ENCODE measurements around the gene C1orf141.

Gene C1orf141

GRCh38 chr1:67118646-67119045 is 16.1 kb downstream of the C1orf141 start:
- no peak for TF ChIP-seq CTCF (IDR thresholded peaks at IDR 0.05; ENCODE audit: insufficient read depth, missing control alignments)
- DNase-seq (ENCODE audit: insufficient read length, low spot score) (no peak), FAIRE-seq (no peak)

GRCh38 chr1:67118191-67118590 is 16.6 kb downstream of the C1orf141 start:
- no peak for FAIRE-seq
- DNase-seq (ENCODE audit: insufficient read length, low spot score) = no peak

GRCh38 chr1:67114162-67114561 is 20.6 kb downstream of the C1orf141 start:
- no peak for TF ChIP-seq CTCF (IDR thresholded peaks at IDR 0.05; ENCODE audit: insufficient read depth, missing control alignments)
- FAIRE-seq = no peak

More at GRCh38 chr1:67118191-67118590, 16.6 kb downstream of the C1orf141 start:
- no peak for TF ChIP-seq CTCF (IDR thresholded peaks at IDR 0.05; ENCODE audit: insufficient read depth, missing control alignments)

GRCh38 chr1:67110352-67110751 is 24.4 kb downstream of the C1orf141 start:
- no peak for TF ChIP-seq CTCF (IDR thresholded peaks at IDR 0.05; ENCODE audit: insufficient read depth, missing control alignments)
- FAIRE-seq (no peak), DNase-seq (ENCODE audit: insufficient read length, low spot score) (no peak)

More at GRCh38 chr1:67114162-67114561, 20.6 kb downstream of the C1orf141 start:
- DNase-seq (ENCODE audit: insufficient read length, low spot score) = no peak

GRCh38 chr1:67105508-67105907 is 29.3 kb downstream of the C1orf141 start:
- no peak for FAIRE-seq
- TF ChIP-seq CTCF (IDR thresholded peaks at IDR 0.05; ENCODE audit: insufficient read depth, missing control alignments) = no peak
- DNase-seq (ENCODE audit: insufficient read length, low spot score) = no peak

GRCh38 chr1:67103548-67103947 is 31.2 kb downstream of the C1orf141 start:
- TF ChIP-seq CTCF (IDR thresholded peaks at IDR 0.05; ENCODE audit: insufficient read depth, missing control alignments) = no peak
- FAIRE-seq = no peak

GRCh38 chr1:67100833-67101232 is 33.9 kb downstream of the C1orf141 start:
- FAIRE-seq (no peak), DNase-seq (ENCODE audit: insufficient read length, low spot score) (no peak)
- TF ChIP-seq CTCF (IDR thresholded peaks at IDR 0.05; ENCODE audit: insufficient read depth, missing control alignments) = no peak

More at GRCh38 chr1:67103548-67103947, 31.2 kb downstream of the C1orf141 start:
- DNase-seq (ENCODE audit: insufficient read length, low spot score) = no peak
